C1 segment of cervical spinal cord (tissue), 14 donors: ENCODE data around the gene MAGI1.

ENCODE experiments used
- DNase-seq, 14 donors: peaks; one replicate each; lab custom pipeline; 2025; lab: John Stamatoyannopoulos, UW

The MAGI1 gene

GRCh38 chr3:65596029-65596300 lies 442.8 kb downstream of the MAGI1 start:
- DNase-seq: no peak

DNA sequence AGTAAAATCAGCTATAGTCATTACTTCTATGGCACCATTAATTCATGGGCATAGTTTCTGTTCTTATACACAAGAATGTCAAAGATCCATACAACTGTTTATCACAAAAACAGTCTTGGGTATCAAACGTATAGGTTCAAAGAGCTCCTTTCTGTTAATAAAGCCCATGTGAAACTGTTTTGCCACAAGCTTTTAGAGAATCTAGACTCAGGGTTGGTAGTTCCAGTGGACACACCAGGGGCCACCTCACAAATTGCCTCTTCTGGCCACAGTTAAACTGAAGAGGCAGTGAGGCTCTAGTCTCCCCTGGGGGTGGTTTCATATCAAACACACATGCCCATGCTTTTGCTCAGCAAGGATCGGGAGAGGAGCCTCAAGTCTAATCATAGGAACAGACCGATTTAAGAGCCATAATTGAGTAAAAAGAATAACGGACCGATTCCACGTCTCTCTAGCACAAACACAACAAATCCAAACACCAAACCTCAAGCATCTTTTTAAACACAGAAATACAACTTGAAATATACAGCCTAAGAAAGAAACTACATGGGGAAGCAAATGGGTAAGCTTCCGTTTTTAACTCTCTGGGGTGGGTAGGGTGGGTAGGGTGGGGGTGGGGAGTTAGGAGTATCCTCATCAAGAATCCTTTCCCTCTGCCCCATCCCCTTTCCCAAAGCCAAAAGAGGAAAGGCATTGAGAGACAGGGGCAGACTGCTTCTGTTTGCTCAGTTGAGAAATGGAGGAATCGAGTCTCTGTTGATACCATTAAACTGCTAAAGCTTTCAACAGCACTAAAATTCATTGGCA lies 443.3 kb downstream of the MAGI1 start:
- peak in 3 of 14 donors; percentile 16 to 19 (median 18) for DNase-seq

DNA sequence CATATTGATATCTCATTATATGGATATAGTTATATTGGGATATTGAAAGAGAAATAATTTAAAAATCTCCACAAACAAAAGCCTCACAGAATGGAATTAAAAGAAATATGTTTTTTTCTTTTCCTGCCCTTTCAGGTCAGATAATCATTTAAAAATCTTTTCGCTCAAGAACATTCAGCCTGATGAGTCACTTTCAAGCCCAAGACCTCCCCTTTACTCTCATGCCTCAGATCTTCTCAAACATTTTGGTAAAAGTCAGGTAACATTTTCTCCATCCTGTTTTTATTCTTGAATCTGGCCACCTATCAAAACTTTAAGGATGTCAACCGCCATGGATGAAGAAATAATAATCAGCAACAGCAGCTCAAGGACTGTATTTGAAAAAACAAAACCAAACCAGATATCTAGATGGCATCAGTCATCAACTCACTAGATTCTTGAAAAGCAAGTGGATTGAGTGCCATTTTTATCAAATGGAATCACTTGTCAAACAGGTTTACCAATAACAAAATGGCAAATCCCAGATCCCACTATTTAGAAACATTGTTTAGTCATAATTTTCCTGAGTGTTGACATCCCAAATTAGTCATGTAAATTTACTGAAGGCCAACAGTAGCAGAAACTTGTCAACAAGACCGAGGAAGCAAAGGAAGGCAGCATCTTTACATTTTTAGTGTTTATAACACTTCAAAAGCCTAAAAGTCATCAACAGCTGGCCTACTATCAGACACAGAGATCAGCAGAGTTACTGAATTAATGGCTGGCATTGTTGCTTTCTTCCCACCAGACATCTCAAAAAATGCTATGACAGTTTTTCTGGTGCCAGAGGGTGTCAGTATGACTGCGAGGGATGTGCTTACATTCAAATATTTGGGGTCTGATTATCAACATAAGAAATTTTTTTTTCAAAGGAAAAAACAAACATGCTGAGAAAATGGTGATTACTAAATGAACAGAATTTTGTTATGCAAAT lies 444.7 kb downstream of the MAGI1 start:
- DNase-seq: no peak

- no peak for DNase-seq
Measured at GRCh38 chr3:65591313-65591712, 447.4 kb downstream of the MAGI1 start.

GRCh38 chr3:65588884-65589283 lies 449.8 kb downstream of the MAGI1 start:
- DNase-seq: no peak

DNA sequence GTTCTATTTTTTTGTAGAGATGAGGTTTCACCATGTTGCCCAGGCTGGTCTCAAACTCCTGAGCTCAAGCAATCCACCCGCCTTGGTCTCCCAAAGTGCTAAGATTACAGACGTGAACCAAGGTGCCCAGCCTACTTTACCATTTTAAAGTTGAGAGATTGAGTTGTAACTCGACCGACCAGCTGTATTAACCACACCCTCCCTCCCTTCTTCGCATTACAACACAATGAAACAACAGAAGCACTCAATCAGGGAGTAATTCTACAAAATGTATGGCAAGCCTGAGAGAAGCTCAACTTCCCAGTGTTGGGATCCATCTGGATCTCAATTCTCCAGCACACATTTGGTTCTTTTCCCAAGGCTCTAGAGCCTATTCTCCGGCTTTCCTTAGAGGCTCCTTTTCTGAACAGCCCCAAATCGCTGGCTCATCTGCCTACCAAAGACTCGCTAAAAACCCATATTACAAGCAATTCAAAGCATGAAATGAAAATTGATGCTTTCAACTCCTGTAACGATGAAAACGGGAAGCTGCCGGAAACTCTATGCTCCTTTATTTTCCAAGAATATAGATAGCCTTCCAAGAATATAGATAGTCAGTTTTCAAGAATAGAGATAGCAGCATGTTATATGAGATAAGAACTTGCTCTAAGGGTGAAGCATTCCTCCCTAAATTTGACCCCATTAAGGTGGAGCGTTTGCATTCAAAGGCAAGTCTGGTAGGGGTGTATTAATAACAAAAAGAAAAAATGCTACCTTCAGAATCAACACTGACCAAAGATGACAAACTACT lies 450.9 kb downstream of the MAGI1 start:
- no peak for DNase-seq

DNA sequence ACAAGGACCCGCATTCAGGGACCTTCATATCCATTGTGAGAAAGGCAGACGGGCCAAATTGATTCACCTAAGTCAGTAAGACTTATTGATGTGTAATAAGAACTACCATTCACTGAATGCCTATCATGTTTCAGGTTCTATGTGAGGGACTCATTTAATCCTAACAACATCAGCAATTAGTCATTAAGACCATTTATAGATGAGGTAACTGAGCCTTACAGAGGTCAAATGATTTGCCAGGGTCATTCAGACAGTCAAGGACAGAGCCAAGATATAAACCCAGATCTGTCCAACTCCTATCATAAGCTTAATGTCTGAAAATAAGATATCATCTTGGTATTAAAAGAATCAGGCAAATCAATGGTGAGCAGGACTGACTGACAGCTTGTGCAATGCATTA lies 453.8 kb downstream of the MAGI1 start:
- no peak for DNase-seq

DNA sequence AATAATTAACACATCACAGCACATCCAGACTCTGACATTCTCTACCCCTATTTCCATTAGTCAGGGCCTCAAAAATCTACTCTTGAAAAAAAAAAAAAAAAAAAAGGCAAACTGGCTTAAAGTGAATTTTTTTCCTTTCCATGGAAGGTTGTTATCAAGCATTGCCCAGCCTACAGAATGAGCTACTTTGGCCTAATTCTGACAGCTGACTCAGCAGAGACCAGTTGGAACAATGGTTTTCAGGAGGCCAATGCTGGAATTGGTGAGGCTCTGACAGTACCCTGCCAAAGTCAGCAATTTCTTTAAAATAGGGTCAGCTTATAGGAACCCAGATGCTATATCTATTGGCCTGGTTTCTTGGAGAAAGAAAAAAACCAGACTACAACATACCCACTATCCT lies 454.7 kb downstream of the MAGI1 start:
- no peak for DNase-seq

DNA sequence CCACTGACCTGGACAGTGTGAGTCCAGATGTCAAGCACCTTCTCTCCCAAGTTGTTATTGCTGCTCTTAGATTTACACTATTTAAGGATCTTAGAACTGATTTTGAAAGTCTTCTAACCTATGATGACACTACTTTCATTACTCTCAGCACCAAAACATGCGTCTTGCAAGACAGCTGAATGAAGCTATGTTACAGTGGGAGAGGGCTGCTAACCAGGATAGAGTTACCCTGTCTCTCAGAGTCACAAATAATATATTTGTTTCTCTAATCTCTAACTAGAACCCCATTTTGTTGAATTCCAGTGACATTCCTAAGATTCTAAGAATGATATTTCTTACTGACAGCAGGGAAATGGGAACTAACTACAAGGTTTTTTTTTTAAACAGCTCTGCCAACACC lies 455.5 kb downstream of the MAGI1 start:
- DNase-seq: no peak

DNA sequence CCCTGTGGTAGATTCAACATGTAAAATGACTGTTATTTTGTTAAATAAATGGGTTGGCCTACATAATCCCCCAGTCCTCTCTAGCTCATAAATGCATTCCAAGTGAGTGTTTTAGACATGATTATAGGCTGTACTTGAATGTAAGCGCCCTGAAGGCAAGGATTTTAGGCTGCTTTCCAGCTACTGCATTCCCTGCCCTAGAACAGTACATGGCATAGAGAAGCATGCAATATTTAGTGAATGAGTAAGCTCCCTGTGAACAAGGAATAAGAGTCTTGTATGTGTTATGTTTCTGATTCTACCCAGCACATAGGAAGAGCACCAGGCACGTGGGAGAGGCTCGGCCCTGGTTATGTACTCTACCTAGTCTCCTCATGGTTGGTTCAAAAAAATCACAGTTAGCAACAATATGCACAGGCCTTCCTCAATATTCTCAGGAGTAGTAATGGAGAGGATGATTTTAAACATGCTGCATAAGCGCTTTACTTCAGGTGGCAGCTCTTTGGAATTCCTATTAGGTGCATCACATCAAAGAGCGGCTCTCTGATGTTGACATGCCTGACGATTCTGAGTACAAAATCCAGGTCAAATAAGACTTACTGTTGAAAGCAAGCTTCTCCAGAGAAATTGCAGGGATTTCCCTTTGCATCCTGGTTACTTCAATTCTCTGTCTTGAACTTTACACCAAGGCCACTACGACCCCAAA lies 456.6 kb downstream of the MAGI1 start:
- DNase-seq: no peak

GRCh38 chr3:65581313-65581712 lies 457.4 kb downstream of the MAGI1 start:
- DNase-seq: no peak

DNA sequence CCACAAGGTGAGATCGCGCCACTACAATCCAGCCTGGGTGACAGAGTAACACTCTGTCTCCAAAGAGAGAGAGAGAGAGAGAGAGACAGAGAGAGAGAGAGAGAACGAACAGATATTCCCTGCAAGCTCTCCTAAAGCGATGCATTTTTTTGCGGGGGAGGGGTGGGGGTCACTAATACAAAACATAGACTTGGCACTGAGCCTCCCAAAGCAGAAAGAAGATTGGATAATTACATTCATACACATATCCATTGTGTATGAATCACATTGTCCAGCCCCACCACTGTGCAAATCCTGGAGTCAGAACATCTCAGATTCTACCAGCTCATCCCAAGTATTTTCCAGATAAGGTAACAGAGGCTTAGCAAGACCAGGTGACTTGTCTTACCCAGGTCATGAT lies 459.9 kb downstream of the MAGI1 start:
- DNase-seq: no peak

DNA sequence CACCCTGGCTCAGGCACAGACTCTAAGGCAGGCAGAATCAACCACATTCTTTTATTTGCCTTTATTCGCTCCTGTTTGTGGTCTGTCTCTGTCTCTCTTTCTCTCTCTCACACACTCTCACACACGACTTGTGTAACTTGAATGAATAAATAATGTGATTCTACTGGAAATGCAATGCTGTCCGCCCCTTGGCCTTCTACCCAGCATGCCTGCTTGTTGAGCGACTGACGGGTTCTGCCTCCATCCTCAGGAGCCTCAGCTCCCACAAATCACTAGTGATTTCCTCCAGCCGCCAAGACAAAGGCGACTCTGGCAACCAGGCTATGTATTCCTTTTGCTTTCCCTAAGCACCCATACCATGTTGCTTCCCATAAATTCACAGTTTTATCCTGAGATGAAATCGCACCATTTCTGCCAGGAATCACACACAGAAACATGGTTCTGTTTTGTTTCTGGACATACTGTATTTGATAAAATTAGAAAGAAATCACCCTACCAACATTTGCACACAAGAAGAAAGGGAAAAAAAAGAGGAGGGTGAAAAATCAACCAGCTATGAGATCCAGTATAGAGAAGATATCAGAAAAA lies 460.8 kb downstream of the MAGI1 start:
- DNase-seq: no peak

GRCh38 chr3:65576966-65577365 lies 461.8 kb downstream of the MAGI1 start:
- DNase-seq: no peak

- no peak for DNase-seq
Measured at GRCh38 chr3:65576228-65576627, 462.5 kb downstream of the MAGI1 start.

DNA sequence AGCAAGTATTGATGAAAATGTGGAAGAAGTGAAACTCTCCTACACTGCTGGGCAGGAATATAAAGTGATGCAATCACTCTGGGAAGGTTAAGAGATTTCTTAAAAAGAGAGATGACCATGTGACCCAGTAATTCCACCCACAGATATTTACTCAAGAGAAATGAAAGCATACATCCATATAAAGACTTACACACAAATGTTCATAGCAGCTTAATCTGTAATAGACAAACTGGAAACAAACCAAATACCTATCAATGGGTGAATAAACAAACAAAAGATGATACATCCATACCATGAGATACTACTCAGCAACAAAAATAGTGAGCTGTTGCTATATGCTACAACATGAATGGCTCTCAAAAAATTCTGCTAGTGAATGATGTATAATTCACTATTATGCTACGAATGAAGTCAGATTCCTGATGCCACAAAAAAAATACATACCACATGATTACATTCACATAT lies 463.3 kb downstream of the MAGI1 start:
- no peak for DNase-seq

DNA sequence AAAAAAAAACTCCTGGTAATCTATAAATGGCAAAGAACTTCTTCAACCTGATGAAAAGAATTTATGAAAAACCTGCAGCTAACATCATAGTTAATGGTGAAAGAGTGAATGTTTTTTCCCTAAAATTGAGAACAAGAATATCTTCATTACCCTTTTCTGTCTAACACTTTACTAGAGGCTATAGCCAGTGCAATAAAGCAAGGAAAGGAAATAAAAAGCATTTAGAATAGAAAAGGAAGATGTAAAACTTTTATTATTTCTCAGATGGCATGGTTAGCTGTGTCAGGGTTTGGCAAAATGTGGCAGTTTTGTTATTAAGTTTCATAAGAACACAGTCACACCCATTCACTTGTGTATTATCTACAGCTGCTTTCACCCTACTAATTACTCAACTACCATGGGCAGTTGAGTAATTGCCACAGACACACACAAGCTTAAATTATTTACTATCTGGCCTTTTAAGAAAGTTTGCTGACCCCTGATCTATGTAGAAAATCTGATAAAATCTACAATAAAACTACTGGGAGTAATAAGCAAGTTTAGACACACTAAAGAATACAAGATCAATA lies 465.1 kb downstream of the MAGI1 start:
- DNase-seq: no peak

DNA sequence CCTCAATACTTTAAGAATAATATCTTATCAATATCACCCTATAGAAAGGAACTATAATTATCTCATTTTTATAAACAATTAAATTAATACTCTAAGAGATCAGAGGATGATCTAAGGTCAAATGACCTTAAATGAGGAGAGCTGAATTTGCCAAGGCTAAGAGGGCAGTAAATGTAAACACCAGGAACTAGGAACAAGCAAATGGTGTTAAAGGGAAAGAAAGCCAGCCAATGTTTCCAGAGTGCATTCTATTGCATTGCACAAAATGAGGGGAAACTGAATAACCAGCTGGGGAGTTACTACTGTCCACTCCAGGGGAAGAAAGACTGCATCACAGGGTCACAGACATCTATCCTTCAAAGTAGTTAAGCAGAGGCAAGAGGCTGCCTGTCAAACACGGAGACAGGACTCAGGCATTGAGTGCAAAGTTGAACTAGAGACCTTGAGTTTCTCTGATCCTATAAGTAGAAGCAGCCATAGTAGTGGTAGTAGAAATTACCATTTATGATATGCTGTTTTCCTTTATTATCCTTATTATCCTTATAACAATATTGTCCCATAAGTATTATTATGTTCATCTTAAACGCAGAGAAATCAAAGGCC lies 466.4 kb downstream of the MAGI1 start:
- DNase-seq: no peak

GRCh38 chr3:65569845-65570405 lies 468.8 kb downstream of the MAGI1 start:
- no peak for DNase-seq

DNA sequence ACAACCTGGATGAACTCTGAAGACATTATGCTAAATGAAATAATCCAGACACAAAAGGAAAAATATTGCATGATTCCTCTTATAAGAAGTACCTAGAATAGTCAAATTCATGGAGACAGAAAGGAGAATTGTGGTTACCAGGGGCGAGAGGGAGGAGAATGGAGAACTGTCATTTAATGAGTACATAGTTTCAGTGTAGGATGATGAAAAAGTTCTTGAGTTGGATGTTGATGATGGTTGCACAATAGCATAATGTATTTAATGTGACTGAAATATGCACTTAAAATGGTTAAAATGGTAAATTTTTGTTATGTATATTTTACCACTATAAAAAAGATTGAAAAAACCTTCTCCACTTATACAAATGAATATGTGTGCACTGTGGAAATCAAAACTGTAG lies 469.6 kb downstream of the MAGI1 start:
- no peak for DNase-seq
